Neutrophil (primary cell): ENCODE data around the gene HIPK2.

Experiments used
- H3K27ac ChIP-seq: fragments of 200-600 bp; sonication (generic); 2 replicates; pipeline ENCODE4 v1.5.1; 2016; ENCODE audit warnings: mild to moderate bottlenecking, moderate library complexity
- H3K27me3 ChIP-seq: fragments of 200-600 bp; sonication (generic); 2 replicates; pipeline ENCODE4 v1.6.0; 2016; ENCODE audit warnings: mild to moderate bottlenecking
- H3K36me3 ChIP-seq: fragments of 200-600 bp; sonication (generic); 2 replicates; pipeline ENCODE4 v1.5.1; 2017
- H3K4me1 ChIP-seq, 2 experiments: fragments of 200-600 bp in 1 of 2; sonication (generic) in 1 of 2; 1 replicate in 1 of 2; 2 replicates in 1 of 2; pipeline versions ENCODE4 v1.5.1 to v1.6.1; 2013 to 2016; ENCODE audit warnings: low read depth in 1 of 2, low read length in 1 of 2, mild to moderate bottlenecking in 1 of 2, moderate library complexity in 1 of 2; ENCODE audit not compliant: control insufficient read depth in 1 of 2, insufficient read depth in 1 of 2
- H3K4me3 ChIP-seq, 2 experiments: fragments of 200-600 bp in 1 of 2; sonication (generic) in 1 of 2; 1 replicate in 1 of 2; 2 replicates in 1 of 2; pipeline ENCODE4 v1.5.1; 2013 to 2016; ENCODE audit warnings: low read depth in 1 of 2, low read length in 1 of 2, mild to moderate bottlenecking in 1 of 2, moderate library complexity in 1 of 2
- H3K9me3 ChIP-seq: fragments of 200-600 bp; sonication (generic); 2 replicates; pipeline ENCODE4 v1.5.1; 2016
- TF ChIP-seq, protein P1 (sequence below): fragments of 200-600 bp; sonication (generic); IDR thresholded peaks from 2 replicates; pipeline ENCODE4 v1.5.1; 2016; ENCODE audit warnings: antibody characterized with exemption

The HIPK2 gene

DNA sequence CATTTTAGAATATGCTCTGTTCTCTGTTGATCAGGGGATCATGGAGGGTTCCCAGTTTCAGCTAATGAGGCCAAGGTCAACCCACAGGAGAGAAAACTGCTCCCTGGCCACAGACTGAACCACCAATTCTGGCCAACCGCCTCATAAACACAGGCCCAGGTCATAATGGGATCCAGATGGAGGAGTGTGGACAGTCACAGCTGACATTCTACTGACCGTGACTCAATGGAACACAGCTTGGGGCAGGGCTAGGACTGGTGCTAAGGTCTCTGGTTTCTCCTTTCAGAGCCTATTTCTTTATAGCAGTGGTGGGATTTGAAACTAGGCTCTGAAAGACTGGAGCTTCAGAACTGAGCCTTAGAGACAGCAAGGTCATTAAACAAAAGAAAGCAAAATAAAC is 68.3 kb downstream of the HIPK2 start:
- no peak overlapping the region for H3K4me3 ChIP-seq
- H3K27ac ChIP-seq: no peak overlapping the region
- peaks cover 16 to 22% of the 10 kb centered on the region in 2 experiments for H3K4me1 ChIP-seq

DNA sequence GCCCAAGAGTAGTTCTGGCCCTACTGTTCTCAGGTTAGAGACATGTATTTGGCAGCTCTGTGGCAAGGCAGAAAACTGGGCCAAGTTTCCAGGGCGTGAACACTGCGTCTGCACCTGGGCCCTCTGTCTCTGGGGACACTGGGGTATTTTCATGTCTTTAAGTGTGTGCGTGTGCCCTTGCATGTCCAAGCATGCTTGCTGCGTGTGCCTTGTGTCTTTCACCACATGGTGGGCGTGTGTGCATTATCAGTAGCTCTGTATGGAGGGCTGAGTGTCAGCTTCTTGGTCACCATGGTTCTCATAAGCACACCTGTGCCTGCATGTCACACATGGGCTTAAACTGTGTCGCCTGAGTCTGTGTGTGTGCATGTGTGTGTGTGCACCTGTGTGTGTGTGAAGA is 69.3 kb downstream of the HIPK2 start:
- Histone ChIP-seq H3K36me3 (peaks cover 45% of the 10 kb centered on the region), H3K4me1 (peaks cover 7 to 12% of the 10 kb centered on the region in 2 experiments), H3K9me3 (no peaks in the 10 kb centered on the region), H3K27ac (no peak overlapping the region), H3K27me3 (no peaks in the 10 kb centered on the region), H3K4me3 (no peak overlapping the region)
- TF ChIP-seq, protein P1, sequence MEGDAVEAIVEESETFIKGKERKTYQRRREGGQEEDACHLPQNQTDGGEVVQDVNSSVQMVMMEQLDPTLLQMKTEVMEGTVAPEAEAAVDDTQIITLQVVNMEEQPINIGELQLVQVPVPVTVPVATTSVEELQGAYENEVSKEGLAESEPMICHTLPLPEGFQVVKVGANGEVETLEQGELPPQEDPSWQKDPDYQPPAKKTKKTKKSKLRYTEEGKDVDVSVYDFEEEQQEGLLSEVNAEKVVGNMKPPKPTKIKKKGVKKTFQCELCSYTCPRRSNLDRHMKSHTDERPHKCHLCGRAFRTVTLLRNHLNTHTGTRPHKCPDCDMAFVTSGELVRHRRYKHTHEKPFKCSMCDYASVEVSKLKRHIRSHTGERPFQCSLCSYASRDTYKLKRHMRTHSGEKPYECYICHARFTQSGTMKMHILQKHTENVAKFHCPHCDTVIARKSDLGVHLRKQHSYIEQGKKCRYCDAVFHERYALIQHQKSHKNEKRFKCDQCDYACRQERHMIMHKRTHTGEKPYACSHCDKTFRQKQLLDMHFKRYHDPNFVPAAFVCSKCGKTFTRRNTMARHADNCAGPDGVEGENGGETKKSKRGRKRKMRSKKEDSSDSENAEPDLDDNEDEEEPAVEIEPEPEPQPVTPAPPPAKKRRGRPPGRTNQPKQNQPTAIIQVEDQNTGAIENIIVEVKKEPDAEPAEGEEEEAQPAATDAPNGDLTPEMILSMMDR: no peak

More for the DNA sequence above, 68.3 kb downstream of the HIPK2 start:
- Histone ChIP-seq H3K27me3 (no peaks in the 10 kb centered on the region), H3K9me3 (no peaks in the 10 kb centered on the region), H3K36me3 (peaks cover 48% of the 10 kb centered on the region)
- TF ChIP-seq, protein P1: no peak

DNA sequence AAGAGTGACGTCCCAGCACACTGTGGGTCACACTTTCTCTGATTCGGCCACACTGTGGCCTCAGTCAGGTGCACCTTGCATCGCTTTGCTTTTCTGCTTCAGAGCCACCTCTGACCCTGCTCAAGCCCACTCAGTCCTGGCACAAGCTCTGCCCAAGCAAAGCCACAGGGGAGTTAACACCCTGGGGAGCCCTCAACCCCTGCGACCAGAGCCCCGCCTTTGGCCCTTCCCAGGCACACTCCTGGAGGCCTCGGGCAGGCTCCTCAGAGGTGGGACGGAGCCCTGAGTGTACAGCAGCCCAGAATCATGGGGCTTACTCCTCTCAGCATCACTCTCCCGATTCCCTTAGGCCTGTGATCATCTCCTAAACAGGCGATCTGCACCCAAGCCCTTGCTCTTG is 71.0 kb downstream of the HIPK2 start:
- H3K9me3 ChIP-seq: no peaks in the 10 kb centered on the region
- TF ChIP-seq, protein P1: no peak
- peaks cover 0 to 19% of the 10 kb centered on the region in 2 experiments for H3K4me1 ChIP-seq
- no peak overlapping the region for H3K27ac ChIP-seq
- peaks cover 39% of the 10 kb centered on the region for H3K36me3 ChIP-seq
- H3K27me3 ChIP-seq: no peaks in the 10 kb centered on the region
- H3K4me3 ChIP-seq: no peak overlapping the region

DNA sequence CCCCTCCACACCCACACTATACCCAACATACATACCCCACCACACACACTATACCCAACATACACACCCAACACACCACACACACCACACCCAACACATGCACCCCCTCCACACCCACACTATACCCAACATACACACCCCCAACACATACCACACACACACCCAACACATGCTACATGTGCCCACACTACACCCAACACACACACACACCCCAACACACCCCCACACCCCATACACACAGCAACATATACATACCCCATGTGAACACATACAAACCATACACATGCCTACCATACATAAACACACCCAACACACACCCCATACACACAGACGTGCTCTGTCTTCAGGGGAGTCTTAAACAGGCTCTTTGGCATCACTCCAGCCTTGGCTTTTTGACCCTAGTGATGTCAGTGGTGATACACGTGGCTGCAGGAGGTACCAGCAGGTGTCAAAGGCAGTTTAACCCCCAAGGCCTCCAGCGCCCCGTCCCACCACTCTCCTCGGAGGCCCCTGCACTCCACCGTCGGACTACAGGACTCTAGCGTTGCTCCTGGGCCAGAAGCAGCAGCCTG is 73.4 kb downstream of the HIPK2 start:
- Histone ChIP-seq H3K27ac (no peak overlapping the region), H3K36me3 (peaks cover 62% of the 10 kb centered on the region), H3K4me3 (no peak overlapping the region), H3K9me3 (no peaks in the 10 kb centered on the region), H3K27me3 (no peaks in the 10 kb centered on the region), H3K4me1 (peaks cover 0 to 14% of the 10 kb centered on the region in 2 experiments)
- TF ChIP-seq, protein P1: no peak

DNA sequence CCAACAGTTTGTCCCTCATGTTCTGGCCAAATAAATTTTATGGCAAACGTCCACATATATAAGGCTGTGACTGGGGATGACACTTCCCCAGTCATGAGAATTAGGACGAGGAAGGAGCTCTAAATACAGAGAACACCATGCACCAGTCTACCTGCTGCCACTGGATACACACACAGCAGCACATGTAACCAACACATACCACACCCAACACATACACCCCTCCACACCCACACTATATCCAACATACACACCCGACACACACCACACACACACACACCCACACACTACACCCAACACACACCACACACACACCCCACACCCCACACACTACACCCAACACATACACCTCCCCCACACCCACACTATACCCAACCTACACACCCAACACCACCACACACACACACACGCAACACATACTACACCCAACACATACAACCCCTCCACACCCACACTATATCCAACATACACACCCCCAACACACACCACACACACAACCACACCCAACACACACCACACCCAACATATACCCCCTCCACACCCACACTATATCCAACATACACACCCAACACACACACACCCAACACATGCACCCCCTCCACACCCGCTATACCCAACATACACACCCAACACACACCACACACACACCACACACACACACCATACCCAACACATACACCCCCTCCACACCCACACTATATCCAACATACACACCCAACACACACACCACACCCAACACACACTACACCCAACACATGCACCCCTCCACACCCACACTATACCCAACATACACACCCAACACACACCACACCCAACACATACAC is 74.1 kb downstream of the HIPK2 start:
- Histone ChIP-seq H3K36me3 (peaks cover 68% of the 10 kb centered on the region), H3K27me3 (no peaks in the 10 kb centered on the region), H3K27ac (peak overlapping the region; percentile 71), H3K9me3 (no peaks in the 10 kb centered on the region), H3K4me1 (peaks cover 0 to 14% of the 10 kb centered on the region in 2 experiments), H3K4me3 (no peak overlapping the region)
- TF ChIP-seq, protein P1: no peak
